Measurements from ENCODE around the gene PRAMEF2.
"Not testable (repeated sequence)": the region's sequence is repeated elsewhere in the genome, so short reads cannot be mapped to it uniquely, and the experiment has no call there.

PRAMEF2 gene, protein sequence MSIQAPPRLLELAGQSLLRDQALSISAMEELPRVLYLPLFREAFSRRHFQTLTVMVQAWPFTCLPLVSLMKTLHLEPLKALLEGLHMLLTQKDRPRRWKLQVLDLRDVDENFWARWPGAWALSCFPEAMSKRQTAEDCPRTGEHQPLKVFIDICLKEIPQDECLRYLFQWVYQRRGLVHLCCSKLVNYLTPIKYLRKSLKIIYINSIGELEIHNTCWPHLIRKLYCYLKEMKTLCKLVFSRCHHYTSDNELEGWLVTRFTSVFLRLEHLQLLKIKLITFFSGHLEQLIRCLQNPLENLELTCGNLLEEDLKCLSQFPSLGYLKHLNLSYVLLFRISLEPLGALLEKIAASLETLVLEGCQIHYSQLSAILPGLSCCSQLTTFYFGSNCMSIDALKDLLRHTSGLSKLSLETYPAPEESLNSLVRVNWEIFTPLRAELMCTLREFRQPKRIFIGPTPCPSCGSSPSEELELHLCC

DNA sequence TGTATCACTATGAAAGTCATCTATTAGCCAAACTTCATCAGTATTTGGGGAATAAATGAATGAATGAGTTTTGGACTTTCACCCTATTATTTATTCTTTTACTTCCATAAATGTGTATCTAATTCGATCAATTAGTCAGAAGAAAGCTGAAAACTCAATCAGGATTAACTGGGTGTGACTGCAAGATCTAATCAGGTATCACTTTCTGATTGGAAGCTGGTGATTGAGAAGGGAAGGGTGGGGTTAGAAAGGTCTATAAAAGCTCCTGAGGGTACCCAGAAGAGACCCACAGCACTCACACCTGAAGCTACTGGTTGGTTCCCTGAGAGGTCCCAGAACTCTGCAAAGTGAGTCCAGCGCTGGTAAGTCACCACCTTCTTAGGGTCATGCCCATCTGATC lies at the start of gene PRAMEF2:
Gene PRAMEF2, plus strand, starts transcription at position 301 of the 400 bp plus-strand sequence. CDS start 1,924 bp downstream, outside the sequence.
- DNase-seq (ENCODE audit: low read depth, low spot score) = not testable (repeated sequence)

DNA sequence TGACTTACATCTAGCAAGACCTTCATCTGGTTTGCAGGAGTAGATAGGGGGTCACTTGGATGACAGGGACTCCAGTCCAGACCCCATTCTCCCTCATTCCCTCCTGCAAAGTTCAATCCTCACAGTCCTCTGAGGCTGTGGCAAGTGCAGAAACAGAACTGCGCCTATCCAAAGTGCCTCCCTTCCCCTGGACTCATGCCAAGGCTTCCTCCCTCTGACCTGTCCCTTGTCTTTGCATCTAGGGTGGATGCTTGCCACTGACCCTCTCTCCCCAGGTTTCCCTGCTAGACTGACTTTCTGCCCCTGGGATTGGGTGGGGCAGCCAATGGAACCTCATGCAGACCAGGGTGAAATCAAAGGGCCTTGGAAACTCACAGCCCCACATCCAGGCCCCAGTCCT lies 47.0 kb upstream of the PRAMEF2 start:
- DNase-seq (ENCODE audit: low read depth, low spot score) = no peak

DNA sequence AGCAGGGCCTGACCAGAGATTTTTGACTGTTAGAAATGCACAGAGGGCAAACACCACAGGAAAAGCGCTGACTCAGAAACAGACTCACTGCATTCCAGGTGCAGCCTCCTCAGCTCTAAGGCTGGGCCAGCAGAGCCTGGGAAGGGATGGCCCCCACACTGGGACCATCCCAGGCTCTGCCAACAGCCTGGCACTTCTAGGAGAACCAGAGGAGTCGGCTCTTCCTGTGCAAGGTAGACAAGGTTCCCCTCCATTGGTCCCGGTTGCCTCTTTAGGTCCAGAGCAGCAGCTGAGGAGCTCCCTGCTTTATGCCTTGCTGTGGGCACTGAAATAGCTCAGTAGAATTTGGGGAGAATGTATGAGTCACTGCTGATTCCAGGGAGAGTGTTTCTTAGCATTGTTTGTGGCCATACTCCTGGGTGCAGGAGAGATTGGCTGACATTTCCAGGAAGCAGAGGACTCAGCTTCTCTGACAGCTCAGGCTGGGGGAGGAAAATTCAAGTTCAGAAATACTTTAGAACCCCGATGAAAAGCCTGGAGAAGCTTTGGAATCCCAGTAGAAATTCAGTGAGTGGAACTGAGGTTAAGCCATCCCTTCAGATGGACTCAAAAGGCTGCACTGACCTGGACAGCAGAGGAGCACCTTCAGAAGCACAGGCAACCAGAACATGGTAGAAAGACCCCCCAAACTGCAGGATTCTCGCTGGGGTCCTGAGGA lies 46.0 kb upstream of the PRAMEF2 start:
- no peak for DNase-seq (ENCODE audit: low read depth, low spot score)

DNA sequence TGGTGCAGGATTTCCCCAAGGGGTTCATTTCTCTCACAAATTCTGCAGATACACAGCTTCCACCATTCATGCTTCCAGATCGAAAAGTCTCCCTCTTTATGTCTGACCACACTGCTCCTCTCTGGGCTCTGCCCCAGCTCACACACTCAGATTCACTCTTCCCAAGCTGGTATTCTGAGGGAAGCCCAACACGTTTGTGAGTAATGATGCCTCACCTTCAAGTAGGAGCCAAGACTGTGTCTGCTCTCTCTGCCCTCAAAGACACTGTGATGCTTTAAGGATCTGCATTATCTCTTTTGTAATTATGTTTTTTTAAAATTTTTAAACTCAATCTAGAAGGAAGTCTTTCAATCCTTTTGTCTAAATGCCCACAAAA lies 45.5 kb upstream of the PRAMEF2 start:
- no peak for DNase-seq (ENCODE audit: low read depth, low spot score)

DNA sequence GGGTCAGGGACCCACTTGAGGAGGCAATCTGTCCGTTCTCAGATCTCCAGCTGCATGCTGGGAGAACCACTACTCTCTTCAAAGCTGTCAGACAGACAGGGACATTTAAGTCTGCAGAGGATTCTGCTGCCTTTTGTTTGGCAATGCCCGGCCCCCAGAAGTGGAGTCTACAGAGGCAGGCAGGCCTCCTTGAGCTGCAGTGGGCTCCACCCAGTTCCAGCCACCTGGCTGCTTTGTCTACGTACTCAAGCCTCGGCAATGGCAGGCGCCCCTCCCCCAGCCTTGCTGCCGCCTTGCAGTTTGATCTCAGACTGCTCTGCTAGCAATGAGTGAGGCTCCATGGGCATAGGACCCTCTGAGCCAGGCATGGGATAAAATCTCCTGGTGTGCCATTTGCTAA lies 37.8 kb upstream of the PRAMEF2 start:
- not testable (repeated sequence) for DNase-seq (ENCODE audit: low read depth, low spot score)

DNA sequence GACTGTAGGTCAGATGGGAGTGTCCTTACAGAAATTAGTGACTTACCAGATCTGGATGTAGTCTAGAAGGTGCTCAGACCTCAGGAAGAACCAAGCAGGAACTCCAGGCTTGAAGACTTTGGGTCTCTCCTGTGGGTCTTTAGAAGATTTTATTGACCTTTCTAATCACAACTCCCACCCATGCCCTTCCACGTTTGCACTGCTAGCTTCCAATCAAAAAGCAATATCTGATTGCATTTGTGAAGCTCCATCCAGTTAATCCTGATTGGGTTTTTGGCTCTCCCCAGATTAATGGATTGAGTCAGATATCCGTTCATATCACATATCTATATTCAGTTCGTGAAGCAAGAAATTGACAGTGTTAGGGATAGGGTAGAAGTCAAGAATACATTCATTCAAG lies 25.6 kb upstream of the PRAMEF2 start, which contains the start of gene PRAMEF11:
Gene PRAMEF11, minus strand, starts transcription at position 101 of the 400 bp plus-strand sequence. CDS start 2,621 bp downstream, outside the sequence.
- not testable (repeated sequence) for DNase-seq (ENCODE audit: low read depth, low spot score)

DNA sequence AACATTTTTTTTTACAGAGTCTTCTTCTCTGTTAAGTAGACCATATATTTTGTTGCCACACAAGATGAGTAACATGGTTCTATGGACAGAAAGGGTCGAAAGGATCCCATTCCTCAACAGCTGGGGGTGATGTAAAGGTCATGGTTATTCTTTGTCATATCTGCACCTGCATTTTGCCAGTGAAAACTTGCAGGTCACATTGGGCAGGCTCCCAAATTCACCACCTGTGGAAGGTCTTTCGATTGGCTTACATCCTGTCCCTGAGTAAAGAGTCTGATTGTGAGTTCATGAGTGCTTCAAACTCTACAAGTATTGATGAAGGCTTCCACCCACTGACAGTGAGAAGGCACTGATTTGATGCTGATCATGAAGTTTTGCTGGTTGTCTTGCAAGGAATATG lies 23.6 kb upstream of the PRAMEF2 start:
- DNase-seq (ENCODE audit: low read depth, low spot score) = not testable (repeated sequence)

DNA sequence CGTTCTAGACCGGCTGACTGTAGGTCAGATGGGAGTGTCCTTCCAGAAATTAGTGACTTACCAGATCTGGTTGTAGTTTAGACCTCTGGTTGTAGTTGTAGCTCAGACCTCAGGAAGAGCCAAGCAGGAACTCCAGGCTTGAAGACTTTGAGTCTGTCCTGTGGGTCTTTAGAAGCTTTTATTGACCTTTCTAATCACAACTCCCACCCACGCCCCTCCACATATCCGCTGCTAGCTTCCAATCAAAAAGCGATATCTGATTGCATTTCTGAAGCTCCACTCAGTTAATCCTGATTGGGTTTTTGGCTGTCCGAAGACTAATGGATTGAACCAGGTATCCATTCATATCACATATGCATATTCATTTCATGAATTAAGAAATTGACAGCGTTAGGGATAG lies 8.3 kb upstream of the PRAMEF2 start, which contains the start of gene HNRNPCL1:
Gene HNRNPCL1, minus strand, starts transcription at position 101 of the 400 bp plus-strand sequence. CDS start 431 bp downstream, outside the sequence.
- not testable (repeated sequence) for DNase-seq (ENCODE audit: low read depth, low spot score)

DNA sequence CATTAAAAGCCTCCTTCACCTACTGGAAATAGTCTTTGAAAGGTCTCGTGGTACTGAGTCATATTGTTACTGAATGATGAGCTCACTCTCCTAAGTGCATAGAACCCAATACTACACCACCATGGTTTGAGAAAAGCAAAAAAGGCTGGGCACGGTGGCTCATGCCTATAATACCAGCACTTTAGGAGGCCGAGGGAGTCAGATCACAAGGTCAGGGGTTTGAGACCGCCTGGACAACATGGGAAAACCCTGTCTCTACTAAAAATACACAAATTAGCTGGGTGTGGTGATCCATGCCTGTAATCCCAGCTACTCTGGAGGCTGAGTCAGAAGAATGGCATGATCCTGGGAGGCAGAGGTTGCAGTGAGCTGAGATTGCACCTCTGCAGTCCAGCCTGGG lies 5.1 kb upstream of the PRAMEF2 start:
- DNase-seq (ENCODE audit: low read depth, low spot score) = no peak

DNA sequence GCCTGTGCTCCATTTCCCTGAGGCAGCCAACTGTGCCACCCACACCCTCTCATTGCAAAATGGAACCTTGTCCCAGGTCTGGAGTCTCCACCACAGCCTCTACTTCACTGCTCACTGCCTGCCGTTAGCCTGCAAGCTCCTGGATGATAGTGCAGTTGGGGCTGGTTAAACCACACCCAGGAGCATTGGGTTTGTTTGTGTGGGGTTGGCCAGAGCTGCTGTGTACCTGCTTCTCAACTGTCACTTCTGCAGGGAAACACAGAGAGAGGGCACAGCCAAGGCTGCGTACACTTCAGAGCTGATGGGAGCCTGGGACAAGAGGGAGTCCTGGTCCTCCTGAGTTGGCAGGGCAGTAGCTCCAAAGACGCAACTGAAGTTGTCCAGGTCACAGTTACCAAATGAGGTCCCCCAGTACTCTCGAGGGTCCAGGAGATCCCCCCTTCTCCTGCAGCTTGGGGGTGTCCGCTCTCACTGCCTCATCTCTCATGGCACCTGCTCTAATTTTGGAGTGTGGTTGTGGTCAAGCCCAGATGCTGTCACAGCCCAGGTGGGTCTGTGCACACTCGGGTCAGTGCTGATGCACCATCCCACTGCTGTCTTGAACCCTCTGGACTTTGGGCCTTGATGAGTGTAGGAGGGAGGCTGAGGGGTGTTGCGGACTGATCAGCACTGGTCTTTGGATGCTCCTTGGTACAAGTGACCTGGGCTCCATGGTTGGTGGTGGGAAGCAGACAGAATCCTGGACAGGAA lies 6.4 kb downstream of the PRAMEF2 start:
- DNase-seq (ENCODE audit: low read depth, low spot score) = not testable (repeated sequence)

DNA sequence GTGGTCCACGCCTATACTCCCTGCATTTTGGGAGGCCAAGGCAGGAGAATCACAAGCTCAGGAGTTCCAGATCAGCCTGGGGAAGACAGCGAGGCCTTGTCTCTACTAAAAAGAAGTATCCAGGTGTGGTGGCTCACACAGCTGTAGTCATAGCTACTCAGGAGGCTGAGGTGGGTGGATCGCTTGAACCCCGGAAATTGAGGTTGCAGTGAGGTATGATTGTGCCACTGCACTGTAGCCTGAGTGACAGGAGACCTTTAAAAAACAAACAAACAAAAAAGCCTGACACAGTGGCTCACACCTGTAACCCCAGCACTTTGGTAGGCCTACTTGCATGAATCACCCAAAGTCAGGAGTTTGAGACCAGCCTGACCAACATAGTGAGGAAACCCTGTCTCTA lies 21.6 kb downstream of the PRAMEF2 start:
- DNase-seq (ENCODE audit: low read depth, low spot score) = not testable (repeated sequence)

DNA sequence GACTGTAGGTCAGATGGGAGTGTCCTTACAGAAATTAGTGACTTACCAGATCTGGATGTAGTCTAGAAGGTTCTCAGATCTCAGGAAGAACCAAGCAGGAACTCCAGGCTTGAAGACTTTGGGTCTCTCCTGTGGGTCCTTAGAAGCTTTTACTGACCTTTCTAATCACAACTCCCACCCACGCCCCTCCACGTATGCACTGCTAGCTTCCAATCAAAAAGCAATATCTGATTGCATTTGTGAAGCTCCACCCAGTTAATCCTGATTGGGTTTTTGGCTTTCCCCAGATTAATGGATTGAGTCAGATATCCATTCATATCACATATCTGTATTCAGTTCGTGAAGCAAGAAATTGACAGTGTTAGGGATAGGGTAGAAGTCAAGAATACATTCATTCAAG lies 29.2 kb downstream of the PRAMEF2 start, which contains the start of gene PRAMEF4:
Gene PRAMEF4, minus strand, starts transcription at position 101 of the 400 bp plus-strand sequence. CDS start 2,807 bp downstream, outside the sequence.
- not testable (repeated sequence) for DNase-seq (ENCODE audit: low read depth, low spot score)

DNA sequence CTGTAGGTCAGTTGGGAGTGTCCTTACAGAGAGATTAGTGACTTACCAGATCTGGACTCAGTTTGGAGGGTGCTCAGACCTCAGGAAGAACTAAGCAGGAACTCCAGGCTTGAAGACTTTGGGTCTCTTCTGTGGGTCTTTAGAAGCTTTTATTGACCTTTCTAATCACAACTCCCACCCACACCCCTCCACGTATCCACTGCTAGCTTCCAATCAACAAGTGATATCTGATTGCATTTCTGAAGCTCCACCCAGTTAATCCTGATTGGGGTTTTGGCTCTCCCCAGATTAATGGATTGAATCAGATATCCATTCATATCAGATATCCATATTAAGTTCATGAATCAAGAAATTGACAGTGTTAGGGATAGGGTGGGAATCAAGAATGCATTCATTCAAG lies 41.3 kb downstream of the PRAMEF2 start, which contains the start of gene PRAMEF10:
Gene PRAMEF10, minus strand, starts transcription at position 101 of the 400 bp plus-strand sequence. CDS start 2,423 bp downstream, outside the sequence.
- DNase-seq (ENCODE audit: low read depth, low spot score) = not testable (repeated sequence)

DNA sequence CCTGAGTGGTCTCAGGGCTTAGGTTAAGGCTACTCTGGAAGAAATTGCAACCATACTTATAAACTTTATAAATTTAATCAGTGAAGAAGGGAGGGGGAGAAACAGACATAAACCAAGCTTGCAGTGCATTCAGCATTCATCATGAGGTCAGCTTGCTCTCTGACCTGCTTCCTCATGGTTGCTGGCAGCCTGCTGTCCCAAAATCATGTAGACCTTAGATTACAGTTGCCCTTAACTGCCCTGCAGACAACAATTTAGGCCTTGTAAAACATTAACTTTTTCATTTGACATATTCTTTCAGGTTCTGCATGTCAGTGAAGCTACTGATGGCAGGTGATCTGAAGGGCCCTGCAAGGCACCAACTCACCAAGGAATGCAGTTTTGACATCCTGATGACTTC lies 42.3 kb downstream of the PRAMEF2 start:
- DNase-seq (ENCODE audit: low read depth, low spot score) = not testable (repeated sequence)

DNA sequence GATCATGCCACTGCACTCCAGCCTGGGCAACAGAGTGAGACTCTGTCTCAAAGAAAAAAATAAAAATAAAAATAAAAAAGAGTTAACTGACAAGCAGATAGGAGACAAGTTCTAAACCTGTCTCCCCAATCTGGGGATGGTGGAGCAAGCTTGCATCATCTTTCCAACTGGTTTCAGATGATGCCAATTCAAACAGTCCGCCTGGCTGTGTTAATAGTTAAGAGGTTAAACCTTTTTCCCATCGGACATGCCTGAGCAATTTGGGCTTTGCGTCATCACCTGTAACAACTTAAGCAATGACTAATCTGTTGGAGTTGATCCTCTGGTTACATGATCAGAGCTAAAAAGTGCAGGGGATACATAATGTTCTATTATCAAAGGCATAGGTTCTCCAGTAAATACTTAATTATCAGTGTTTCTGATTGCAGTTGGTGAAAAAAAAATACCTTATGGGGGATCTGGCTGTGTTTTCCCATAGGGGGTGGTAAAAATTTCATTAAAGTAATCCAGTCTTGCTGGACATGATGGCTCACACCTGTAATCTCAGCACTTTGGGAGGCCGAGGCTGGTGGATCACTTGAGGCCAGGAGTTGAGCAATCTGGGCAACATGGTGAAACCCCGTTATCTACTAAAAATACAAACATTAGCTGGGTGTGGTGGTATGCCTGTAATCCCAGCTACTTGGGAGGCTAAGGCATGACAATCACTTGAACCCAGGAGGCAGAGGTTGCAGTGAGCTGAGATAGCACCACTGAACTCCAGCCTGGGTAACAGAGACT lies 47.1 kb downstream of the PRAMEF2 start:
- not testable (repeated sequence) for DNase-seq (ENCODE audit: low read depth, low spot score)
